HG03460 (cell line): ENCODE results near the gene ZNF593.

ENCODE experiments used
- ATAC-seq: cut with Tn5 transposase; IDR thresholded peaks from one replicate; pipeline ENCODE4 v1.9.1; 2021; ENCODE audit not compliant: unreplicated experiment

The ZNF593 gene

DNA sequence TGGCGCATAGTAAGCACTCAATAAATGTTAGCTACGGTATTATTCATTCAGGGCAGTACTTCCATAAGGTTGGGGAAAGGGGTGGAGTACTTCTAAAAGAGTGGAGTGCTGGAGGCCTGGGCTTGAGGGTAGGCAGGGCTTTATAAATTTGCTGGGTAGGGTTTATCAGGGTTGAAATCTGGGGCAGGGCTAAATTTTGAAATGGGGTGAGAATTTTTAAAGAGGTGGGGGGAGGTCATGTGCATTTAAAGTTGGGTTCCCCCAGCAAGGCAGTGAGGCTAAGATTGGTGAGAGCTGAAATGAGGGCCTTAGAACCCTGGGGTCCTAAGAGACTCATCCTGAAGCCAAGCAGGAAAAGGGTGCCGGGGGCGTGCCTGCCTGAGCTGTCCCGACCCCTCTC lies 30.7 kb downstream of the ZNF593 start:
- no peak for ATAC-seq

- no peak for ATAC-seq
Measured at GRCh38 chr1:26203642-26204318, 34.1 kb downstream of the ZNF593 start.

- ATAC-seq: no peak
Measured at GRCh38 chr1:26210147-26210870, 40.6 kb downstream of the ZNF593 start.

DNA sequence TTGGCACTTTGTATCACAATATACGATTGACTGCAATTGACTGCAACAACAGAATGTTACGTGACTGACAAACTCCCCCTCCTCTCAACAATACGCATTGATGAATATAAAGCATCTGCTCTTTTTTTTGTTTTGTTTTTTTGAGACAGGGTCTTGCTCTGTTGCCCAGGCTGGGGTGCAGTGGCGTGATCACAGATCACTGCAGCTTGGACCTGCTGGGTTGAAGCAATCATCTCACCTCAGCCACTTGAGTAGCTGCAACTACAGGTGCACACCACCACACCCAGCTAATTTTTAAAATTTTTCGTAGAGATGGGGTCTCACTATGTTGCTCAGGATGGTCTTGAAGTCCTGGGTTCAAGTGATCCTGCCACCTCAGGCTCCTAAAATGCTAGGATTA lies 43.0 kb downstream of the ZNF593 start:
- no peak for ATAC-seq

DNA sequence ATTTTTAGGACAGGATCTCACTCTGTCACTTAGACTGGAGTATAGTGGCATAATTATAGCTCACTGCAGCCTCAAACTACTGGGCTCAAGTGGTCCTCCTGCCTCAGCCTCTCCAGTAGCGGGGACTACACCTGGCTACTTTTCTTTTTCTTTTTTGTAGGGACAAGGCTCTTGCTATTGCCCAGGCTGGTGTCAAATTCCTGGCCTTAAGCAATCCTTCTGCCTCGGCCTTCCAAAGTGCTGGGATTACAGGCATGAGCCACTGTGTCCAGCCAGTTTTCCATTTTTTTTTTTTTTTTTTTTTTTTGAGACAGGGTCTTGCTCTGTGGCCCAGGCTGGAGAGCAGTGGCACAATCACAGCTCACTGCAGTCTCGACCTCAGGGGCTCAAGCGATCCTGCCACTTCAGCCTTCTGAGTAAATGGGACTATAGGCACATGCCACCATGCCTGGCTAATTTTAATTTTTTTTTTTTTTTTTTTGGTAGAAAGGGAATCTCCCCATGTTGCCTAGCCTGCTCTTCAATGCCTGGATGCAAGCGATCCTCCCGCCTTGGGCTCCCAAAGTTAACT lies 43.7 kb downstream of the ZNF593 start:
- no peak for ATAC-seq

GRCh38 chr1:26215246-26215645 lies 45.5 kb downstream of the ZNF593 start:
- no peak for ATAC-seq

DNA sequence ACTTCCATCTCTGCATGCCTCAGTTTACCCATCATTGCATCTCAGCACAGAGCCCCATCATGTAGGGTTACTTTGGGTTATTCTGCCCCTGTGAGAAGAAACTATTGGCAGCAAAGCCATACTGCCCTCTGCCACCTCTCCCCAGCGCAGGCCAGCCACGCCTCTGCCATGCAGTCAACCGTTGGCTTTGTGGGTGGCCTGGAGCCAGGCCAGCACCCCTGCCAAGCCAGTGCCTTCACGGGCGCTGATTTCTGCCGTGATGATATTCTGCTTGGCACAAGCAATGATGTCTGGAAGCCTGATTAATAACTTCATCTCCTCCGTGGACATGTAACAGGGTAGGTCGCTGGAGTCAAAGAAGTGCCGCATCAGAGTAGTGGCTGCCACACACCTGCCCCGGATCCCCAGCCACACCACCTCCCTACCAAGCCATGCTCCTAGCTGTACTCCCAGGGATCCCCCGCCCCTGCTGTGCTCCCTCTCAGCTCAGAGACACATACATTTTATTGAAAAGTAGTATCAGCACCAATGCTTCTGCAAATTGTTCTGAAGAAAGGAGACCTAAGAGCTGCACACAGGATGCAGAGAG lies 49.3 kb downstream of the ZNF593 start:
- no peak for ATAC-seq
